Cardiac fibroblast (primary cell): ENCODE results near the gene RNF8.

Experiments used
- DNase-seq, 2 donors: peaks; one replicate each; pipeline versions ENCODE4 v3.0.0 to v3.0.0-alpha.2; 2010; ENCODE audit warnings: low read depth in 2 of 2
- H3K4me3 ChIP-seq, 2 donors: replicated peaks in 1 of 2; 1 replicate in 1 of 2; 2 replicates in 1 of 2; pipeline ENCODE4 v1.5.1; 2011; ENCODE audit warnings: low read depth in 2 of 2, low read length in 2 of 2, mild to moderate bottlenecking in 2 of 2, moderate library complexity in 1 of 2
- CTCF ChIP-seq: IDR thresholded peaks from one replicate; pipeline ENCODE4 v1.5.1; 2011; ENCODE audit warnings: low read depth, mild to moderate bottlenecking, low read length, inconsistent platforms

The RNF8 gene

GRCh38 chr6:37417393-37417792, 63.6 kb downstream of the RNF8 start:
- DNase-seq: no peak
- TF ChIP-seq CTCF: no peak
- no peak overlapping the region for H3K4me3 ChIP-seq

GRCh38 chr6:37418722-37419121, 64.9 kb downstream of the RNF8 start:
- no peak for DNase-seq
- no peak for TF ChIP-seq CTCF
- no peak overlapping the region for H3K4me3 ChIP-seq

- no peak for TF ChIP-seq CTCF
- H3K4me3 ChIP-seq: no peak overlapping the region
- DNase-seq: no peak
These were observed 72.5 kb downstream of the RNF8 start for GRCh38 chr6:37426058-37426944.

GRCh38 chr6:37426945-37427510, 73.2 kb downstream of the RNF8 start:
- no peak for DNase-seq
- TF ChIP-seq CTCF: no peak
- H3K4me3 ChIP-seq: no peak overlapping the region

- H3K4me3 ChIP-seq: no peak overlapping the region
- DNase-seq: no peak
- no peak for TF ChIP-seq CTCF
These were observed 75.6 kb downstream of the RNF8 start for GRCh38 chr6:37429352-37429750.

GRCh38 chr6:37432590-37432915, 78.8 kb downstream of the RNF8 start:
- TF ChIP-seq CTCF: no peak
- no peak for DNase-seq
- H3K4me3 ChIP-seq: peak overlapping the region; percentile 84 to 87
